Stimulated activated CD4-positive, alpha-beta T cell treated with anti-CD3 and anti-CD28 coated beads, Interleukin-4, amount 100 ng/mL, for 24 hours (primary cell): ENCODE results near the gene PALMD.

Source experiments
- DNase-seq: peaks from one replicate; pipeline ENCODE4 v3.0.0-alpha.2; 2020

Gene PALMD

DNA sequence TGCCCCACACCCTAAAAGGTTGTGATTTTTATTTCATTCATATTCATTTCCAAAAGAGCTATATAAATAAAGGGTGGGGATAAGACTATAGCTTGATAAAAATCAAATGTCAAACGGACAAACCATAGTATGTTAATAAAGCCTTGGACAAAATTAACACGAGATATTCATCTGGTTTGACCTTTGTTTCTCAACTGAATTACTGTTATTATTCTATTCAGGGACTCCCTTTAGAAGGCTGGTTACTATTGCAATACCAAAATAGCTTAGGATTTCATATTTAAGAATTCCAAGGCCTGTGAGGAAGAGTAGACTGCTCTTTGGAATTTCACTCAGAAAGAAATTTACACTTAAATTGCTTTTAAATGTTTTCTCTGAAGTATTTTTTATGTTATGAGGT, 10.2 kb upstream of the PALMD start:
- DNase-seq = no peak

DNA sequence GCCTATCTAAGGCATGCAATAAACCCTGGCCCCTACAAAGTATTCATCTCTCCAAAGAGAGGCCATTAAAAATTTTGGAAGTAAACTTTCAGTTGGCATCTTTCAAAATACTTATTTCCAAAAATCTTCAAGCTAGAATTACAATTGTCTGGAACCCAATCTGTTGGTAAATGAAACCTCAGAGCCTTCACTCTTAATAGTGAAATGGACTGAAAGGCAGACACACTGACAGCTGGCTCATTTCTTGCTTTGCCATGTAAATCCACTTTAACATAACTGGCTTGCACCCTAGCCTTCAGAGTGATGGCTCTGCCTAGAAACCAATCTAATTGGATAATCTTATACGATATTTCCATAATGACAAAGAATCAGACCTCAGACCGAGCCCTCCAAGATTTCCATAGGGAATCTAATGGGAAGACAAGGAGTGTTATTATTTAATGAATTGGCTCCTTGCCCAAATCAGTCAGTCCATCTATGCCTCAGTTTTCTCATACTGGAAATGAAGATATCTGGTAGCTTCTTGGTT, 9.2 kb upstream of the PALMD start:
- DNase-seq = no peak

DNA sequence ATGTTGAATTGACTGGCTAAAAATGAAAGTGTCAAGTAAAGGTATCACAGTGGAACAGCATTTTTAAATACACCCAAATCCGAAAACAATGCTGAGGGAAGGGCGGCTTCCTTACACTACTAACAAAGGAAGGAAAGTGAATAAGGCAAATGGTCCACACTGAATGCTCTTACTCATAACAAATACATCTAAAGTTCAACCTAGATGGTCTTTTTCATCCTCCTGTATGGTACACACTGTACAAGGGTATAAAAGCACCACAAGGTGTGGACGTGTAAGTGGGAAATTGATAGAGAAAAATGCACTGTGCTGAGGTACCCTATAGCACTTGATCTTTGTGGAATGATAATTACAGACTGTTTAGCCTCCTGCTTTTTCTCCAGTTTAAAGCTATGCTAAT, 7.1 kb upstream of the PALMD start:
- no peak for DNase-seq

DNA sequence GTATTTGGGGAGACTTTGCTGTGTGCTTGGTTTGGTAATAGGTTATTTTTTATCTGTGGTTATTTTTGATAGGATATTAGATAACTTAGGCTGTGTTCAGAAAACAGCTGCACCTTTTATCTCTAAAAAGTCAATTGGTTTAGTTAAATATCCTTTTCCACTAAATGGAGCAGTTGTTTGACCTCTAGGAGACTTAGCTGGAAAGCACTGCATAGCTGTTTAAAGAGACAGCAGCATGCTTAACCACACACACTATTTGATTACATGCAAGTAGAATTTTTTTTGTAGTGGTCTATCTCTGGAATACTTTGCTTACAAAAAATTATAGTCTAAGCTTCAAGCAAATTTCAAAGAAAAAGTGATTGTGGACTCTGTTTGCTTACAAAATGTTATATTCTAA, 6.5 kb upstream of the PALMD start:
- no peak for DNase-seq

DNA sequence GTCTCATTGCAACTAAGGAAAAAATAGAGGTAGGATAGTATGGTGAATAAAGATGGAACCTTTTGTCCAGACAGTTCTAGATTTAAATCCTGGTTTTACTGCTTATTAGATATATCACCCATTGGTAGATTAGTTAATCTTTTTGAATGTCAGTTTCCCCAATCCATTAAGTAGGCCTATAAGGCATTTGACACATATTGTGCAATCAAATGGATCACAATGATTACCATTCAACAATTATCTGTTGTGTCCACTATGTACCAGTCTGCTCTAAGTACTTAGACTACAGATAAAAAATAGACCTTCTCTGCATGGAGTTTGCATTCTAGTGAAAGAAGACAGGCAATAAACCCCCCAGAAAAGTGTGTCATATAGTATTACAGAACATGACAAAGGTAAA, 6.0 kb upstream of the PALMD start:
- DNase-seq = no peak

DNA sequence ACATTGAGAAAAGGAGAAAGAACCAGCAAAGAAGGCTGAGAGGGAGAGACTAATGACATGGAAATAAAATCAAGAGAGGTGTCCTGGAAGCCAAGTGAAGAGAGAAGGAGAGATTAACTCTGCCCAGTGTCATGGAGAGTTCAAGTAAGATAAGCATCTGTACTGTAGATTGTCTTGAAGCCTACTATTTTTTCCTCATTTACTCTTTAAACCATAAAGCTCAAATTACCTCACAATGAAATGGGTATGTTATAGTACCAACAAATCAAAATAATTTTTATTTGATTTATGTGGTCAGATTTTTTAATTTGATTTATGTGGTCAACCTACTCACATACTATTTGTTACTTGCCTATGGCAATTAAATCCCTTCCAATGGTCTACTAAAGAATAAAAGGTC, 5.2 kb upstream of the PALMD start:
- no peak for DNase-seq

DNA sequence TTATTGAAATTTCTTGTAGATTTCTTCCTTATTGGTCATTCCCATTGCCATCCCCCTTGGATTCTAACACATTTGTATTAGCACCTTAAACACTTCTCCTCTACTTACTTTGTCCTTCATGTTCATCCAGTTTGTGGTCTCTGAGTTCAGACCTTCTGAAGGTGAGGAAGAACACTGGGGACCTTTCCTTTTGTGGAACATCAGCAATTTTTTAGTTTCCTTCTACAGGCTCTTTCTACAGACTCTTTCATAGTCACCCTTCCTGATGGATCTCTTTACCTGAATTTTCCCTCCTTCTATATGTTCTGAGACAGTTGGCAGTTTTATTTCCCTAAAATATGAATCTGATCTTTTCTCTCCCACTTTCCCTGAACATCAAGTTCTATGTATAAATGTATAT, 4.4 kb upstream of the PALMD start:
- DNase-seq = no peak

DNA sequence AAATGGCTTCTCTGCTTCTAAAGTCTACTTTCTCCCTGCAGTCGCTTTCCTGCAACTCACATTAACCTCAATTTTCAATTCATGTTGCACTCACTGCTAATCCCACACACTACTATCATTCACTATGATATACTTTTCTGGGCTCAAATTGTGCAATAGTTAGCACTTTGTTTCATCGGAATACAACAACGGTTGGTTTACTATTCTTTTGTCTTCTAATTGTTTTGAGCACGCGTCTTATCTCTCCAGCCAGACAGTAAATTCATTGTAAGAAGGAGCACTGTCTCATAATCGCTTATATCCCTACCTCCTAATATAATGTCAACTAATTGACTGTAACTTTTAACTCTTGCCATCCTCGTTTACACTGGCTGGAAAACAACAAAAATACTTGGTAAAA, 3.9 kb upstream of the PALMD start:
- no peak for DNase-seq

DNA sequence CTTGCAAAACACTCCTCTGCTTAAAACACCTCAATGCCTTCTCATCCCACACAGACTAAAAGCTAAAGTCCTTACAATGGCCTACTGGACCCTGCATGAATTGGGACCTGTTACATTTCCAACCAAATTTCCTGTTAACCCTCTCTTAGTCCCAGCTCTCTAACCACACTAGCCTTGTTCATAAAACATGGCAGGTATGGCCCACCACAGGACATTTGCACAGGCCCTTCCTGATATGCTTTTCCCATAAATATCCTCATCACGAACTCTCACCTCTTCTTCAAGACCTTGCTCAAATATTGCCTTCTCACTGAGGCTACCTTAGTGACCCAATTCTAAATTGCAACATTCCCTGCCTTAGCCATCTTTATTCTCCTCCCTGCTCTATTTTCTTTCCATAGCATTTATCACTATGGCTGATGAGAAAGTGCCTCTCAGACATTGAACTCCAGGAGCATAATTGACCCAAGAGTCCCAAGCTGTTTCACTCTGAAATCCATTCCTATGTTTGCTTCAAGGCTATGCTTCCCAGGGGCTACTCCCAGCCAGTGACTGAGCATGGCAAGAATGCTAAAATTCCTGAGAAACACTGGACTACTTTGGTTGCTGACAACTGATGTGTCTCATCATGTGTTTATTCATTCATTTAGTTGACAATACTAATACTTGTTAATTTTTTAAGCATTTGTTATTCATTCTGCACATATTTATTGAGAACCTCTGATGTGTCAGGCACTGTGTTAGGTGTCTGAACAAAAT, 2.7 kb upstream of the PALMD start:
- DNase-seq = no peak

DNA sequence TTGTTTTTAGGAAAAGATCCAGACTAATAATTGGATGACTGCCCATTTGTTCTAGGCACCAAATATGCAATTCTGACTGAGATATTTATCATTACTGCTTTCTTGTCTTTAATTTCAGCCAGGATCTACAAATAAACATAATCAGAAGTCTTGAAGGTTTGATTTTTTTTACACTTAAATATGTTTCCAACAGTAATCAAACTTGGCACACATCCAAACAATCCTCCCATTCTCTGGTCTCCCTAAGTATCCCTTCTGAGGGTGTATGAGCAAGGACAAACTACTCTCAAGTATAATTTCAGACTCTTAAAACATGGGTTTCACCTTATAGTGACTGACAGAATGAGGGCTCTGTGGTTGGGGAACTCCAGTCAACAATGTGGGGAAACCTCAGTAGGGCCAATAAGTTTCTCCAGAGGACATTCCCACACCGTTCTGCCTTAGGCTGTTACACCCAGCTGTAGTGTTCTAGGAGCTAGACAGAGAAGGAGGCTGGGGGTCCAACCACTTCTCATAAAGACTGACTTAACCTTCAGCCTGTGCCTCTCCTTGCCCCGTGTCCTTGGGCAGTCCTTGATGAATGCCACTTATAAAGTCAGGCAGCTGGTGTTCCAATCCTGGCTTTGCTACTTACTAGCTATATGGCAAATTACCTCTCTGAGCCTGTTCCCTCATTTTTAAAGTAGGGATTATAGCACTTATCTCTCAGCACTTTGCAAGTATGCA, 1.5 kb upstream of the PALMD start:
- DNase-seq = no peak

DNA sequence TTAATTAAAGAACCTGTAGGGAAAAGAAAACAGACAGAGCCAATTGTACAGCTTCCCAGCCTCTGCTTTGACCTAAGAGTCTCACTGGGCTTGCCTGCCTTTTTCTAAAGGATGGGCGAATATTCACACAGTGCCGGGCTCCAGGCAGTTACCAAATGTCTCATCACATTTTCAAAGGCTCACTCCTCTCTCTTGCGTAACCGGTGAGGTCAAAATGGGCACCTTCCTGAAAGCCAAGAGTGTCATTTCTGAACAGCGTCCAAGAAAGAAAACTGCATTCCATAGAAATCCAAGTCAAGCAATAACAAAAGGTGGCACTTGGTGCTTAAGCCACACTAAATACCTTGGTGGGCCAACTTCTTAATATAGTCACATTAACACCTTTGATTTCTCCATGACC, 710 bp upstream of the PALMD start:
- no peak for DNase-seq

DNA sequence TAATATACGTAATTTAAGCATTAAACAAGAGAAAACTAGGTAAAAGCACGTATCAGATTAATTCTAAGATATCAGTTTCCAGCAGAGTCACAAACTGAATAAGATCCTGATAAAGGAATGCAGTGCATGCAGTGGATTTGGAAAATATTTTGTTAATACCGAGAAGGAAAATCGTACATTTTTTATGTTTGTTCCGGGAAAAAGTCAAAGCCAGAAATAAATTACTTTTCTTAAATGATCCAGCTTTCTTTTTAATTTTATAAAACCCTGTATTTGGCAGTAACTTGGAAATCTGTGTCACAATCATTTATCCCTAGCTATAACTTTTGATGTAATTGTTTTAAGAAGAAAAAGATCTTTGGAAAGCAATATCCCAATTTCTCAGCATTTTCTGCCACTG, 955 bp downstream of the PALMD start:
- DNase-seq = no peak

DNA sequence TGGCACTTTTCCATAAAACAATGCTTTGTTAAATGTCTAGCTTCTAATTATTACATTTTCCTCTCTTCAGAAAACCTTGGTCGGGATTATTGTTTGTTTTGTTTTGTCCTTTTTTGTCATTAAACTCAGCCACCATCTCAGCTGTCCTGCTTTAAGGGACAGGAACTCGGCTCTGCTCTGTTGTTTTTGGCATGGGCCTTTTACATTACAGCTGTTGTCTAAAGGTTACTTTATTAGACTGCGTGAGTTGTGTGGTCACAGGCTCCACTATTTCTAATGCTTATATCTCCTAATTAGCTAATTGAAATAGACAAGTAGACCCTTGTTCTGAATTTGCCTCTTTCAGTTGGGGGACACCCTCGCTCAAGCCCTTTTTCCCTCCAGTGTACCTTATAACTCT, 1.6 kb downstream of the PALMD start:
- DNase-seq = no peak

DNA sequence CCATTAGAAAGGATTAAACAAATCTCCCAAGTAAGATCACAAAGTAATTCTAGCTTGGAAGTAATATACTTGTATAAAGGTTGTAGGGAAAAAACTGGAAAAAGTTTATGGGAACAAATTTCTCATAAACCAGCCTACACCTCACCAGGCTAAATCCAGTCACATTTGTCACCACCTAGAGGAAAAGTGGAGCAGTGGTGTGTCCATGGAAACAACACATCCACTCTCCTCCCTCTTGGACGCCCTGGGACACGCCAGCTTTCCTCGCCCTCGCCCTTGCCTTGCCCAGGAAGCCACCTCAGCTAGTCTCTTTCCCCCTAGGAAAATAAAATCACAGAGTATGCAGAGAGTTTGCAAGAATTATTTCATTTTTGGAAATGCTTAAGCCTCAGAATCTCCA, 2.2 kb downstream of the PALMD start:
- DNase-seq = no peak

DNA sequence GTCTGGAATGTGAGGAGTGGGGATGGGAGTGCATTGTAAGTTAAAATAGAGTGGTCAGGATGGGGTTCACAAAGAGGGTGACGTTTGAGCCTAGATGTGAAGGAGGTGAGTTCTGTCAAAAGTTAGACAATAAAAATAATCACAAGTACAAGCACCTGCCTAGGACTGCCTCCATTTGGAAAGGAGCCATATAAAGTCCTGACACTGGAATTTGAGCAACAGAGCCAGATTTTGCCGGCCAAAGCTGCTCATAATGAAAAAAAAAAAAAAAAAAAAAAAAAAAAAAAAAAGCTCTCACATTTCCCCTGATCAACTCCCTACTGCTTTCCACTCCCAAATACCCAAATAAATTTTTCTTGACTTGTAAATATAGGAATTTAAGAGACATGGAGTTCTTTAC, 4.1 kb downstream of the PALMD start:
- DNase-seq = no peak

DNA sequence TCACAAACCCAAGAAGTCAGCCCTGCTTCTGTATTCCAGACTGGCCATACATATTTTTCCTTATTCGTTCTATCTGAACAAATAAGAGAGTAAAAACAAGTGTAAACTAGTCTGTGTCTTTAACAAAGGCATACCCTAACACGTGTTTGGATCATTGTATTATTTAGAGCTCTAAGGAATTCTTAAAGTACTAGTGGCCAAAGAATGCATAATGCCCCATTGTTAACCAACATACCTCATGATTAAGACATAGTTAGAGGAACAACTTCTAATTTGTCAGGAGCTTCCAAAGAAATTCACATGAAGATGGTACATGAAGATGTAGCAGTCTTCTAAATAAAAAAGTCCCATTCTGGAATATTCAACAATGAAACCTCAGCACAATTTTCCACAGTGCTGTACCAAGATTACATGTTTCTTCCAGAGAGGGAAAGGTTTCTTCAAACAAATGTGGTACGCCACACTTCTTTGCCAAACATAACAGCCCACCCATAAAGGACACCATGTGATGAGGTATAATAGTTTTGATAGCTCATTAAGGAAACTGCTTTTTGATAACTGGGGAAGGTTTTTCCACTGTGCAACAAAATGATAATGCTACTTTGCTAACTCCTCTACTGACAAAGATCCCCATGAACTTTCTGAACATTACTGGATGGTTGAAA, 5.0 kb downstream of the PALMD start:
- DNase-seq = no peak

DNA sequence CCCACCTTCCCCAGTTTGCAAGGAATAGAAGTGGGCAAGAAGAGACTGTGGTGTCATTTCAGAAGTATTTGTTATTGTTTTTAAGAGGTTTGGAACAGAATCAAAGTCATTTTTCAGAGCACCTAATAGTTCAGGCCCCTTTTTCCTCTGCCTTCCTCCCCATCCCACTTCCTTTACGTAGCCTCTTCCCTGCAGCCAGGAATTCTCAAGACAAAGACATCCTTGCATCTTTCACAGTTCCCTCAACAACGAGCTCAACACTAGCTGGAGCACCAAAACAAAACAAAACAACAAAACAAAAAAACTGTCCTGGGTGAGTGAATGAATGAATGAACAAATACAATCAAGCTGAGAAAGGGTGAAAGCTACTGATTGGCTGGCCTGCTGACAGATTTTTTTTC, 7.0 kb downstream of the PALMD start:
- DNase-seq = no peak

DNA sequence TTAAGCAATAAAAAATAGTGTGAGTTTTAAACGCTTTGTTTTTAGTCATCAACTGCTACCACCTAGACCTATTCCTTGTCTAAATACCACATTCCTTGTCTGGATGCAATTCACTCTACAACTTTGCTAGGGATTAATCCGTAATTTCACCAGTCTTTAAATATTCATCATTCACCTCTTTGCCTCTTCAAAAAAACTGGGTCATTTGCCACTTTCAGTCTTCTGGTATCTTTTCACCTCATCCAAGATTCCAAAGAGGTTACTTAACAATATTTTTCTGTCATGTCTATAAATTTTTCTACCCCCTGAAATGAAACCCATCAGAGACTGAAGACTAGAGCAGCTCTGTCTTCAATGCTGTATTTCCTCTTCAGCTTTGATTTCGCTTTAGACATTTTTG, 9.5 kb downstream of the PALMD start:
- DNase-seq = no peak

DNA sequence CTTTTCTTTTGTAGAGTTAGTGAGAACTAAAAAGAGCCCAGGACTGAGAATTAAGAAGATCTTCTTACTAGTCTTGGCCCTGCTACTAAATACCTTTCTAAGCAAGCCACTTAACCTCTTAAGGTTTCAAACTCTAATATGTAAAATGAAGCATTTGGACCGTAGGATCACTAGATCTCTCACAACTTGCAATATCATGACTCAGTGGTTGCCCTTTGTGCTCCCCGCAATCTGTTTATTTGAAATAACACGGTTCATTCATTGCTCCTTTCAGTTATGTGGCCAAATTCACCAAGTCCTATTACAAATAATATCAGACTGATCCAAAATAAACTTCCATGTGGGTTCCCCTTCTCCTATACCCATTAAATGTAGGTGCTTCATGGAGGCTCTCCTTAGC, 10.8 kb downstream of the PALMD start:
- DNase-seq = no peak

DNA sequence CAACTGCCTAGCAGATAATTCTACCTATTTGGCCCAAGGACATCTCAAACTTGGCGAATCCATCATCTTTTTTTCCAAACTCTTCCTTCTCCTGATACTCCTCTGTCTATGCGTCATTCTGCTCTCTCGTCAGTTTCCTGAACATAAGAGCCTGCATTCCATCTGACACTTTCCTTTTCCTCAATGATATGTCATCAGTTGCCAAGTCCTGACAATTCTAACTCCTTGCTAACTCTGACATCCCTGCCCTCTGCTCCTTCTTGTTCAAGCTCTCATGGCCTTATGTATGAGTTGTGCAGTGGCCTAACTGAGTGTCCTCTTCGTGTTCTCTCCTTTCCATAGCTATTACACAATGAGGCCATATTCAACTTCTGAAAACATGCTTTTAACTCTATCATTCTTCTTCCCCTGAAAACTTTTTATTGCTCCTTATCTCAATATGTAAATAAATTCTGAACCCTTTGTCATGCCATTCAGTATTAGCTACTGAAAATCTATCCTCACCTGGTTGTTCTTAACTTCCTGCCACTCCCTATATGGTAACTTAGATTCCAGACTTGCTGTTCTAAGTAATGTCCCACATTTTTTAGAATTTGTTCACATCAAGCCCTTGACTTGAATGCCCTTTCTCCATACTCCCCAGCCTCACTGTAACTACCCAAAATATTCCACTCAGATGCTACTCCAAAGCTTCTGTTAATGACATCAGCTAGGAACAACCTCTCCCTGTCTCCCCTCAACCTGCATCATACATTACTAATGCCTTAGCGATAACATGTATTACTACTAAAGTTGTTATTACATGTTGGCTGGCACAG, 11.5 kb downstream of the PALMD start:
- DNase-seq = no peak

DNA sequence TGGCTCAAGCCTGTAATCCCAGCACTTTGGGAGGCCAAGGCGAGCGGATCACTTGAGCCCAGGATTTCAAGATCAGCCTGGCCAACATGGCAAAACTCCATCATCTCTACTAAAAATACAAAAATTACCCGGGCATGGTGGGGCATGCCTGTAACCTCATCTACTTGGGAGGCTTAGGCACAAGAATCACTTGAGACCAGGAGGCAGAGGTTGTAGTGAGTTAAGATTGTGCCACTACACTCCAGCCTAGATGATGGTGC, 12.0 kb downstream of the PALMD start:
- no peak for DNase-seq

DNA sequence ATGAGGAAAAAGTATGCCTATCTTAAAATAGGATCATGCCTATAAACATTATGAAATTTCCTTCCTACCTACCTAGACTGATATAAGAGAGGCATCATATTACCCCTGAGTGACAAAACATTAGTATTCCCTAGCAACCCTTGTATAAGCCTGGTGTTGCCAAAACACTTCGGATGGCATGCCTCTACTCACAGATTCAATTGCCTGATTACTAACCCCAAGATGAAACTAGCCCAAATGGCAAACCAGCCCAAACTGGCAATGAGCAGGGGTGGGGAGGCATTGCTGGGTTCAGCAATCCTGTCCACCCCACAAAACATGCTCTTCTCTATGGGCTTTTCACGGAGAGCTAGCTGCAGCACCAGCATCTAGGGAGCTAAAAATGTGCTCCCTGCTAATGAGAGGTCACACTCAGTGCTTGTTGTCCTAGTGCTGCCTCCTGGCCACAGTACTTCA, 13.9 kb downstream of the PALMD start:
- no peak for DNase-seq

DNA sequence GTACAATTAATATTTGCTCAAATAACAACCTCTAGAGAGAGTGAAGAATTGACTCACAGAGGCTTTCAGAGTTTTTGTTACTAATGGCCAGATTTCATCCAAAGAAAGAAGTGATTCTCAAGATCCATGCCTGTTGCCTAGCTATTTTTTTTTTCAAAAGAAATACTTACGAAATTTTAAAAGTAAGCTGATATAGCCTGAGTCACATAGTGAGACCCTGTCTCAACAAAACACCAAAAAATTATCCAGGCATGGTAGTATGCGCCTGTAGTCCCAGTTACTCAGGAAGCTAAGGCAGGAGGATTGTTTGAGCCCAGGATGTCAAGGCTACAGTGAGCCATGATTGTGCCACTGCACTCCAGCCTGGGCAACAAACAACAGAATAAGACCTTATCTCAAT, 14.6 kb downstream of the PALMD start:
- no peak for DNase-seq
